Measurements from ENCODE around the gene IPO4.

The IPO4 gene

GRCh38 chr14:24132976-24133375, 55.6 kb downstream of the IPO4 start:
- no peak for DNase-seq (ENCODE audit: low read depth, low spot score)

- DNase-seq (ENCODE audit: low read depth, low spot score): no peak
These were observed 56.4 kb downstream of the IPO4 start for GRCh38 chr14:24132061-24132685.

GRCh38 chr14:24131549-24131966, 57.1 kb downstream of the IPO4 start:
- DNase-seq (ENCODE audit: low read depth, low spot score): no peak

- DNase-seq (ENCODE audit: low read depth, low spot score): no peak
These were observed 57.7 kb downstream of the IPO4 start for GRCh38 chr14:24130717-24131548.

GRCh38 chr14:24130380-24130716, 58.3 kb downstream of the IPO4 start, which contains the start of gene FITM1:
Gene FITM1 (plus strand): TSS chr14:24130659. CDS start chr14:24131564, 905 bp downstream.
- no peak for DNase-seq (ENCODE audit: low read depth, low spot score)

Measured in iPS DF 19.7 (cell line).